Esophagus mucosa (tissue), 1 donor: ENCODE data around the gene AS3MT. TPM values are rescaled to one million over a fixed set of nuclear protein-coding genes. Genes with fewer than 3 reads are reported as not detected.
"Not testable (repeated sequence)": the region's sequence is repeated elsewhere in the genome, so short reads cannot be mapped to it uniquely, and the experiment has no call there.

Experiments used
- ATAC-seq: fragments of 200-7000 bp; cut with Tn5 transposase; one replicate; pipeline ENCODE4 v1.9.1; 2020
- total RNA-seq: library from RNA; stranded (reverse); gene quantifications from one replicate; pipeline ENCODE4 v1.2.4, GENCODE V29; 2023
- donor health status: DM: yes; HTN: yes; CAD: no.

AS3MT gene
- total RNA-seq, 1 donor from 2014 or later: 0.12 TPM

- ATAC-seq: no peak
Measured at GRCh38 chr10:102919992-102920739, 50.9 kb downstream of the AS3MT start.

- no peak for ATAC-seq
Measured at GRCh38 chr10:102923601-102924000, 54.3 kb downstream of the AS3MT start.

DNA sequence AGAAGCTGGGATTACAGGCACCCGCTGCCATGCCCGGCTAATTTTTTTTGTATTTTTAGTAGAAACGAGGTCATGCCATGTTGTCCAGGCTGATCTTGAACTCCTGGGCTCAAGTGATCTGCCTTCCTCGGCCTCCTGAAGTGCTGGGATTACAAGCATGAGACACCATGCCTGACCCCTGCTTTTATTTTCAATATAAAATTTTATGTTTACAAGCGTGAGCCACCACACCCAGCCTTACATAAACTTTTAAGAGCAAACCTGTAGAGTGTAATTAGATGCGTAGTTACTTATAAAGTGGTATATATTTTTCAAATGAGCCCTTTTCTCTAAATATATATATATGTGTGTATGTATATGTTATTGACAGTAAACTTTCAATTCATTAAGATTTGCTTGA is 57.6 kb downstream of the AS3MT start:
- ATAC-seq: no peak

- ATAC-seq: no peak
Measured at GRCh38 chr10:102927311-102928010, 58.2 kb downstream of the AS3MT start.

GRCh38 chr10:102928442-102928841 is 59.2 kb downstream of the AS3MT start:
- not testable (repeated sequence) for ATAC-seq

DNA sequence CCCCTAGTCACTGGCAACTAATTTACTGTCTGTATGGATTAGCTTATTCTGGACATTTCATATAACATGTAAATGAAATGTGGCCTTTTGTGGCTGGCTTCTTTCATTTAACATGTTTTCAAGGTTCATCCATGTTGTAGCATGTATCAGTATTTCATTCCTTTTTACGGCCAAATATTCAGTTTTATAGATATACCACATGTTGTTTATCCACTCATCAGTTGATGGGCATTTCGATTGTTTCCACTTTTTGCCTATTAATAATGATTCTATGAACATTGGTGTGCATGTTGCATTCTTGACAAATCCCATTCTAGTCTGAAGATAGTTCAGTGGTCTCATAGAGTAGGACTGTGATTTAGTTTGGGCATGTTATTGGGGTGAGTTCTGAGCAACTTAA is 61.5 kb downstream of the AS3MT start:
- no peak for ATAC-seq

- ATAC-seq: no peak
Measured at GRCh38 chr10:102931643-102932042, 62.4 kb downstream of the AS3MT start.

DNA sequence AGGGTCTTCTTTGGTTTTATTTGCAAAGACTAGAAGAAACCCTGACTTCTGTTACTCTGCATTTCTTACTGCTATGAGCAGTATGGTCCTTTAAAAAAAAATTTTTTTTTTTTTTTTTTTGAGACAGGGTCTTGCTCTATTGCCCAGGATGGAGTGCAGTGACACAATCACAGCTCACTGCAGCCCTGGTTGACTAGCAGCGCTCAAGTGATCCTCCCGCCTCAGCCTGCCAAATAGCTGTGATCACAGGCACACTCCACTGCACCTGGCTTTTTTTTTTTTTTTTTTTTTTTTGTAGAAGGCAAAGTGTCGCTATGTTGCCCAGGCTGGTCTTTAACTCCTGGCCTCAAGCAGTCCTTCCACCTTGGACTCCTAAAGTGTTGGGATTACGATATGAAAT is 66.2 kb downstream of the AS3MT start:
- ATAC-seq: no peak

DNA sequence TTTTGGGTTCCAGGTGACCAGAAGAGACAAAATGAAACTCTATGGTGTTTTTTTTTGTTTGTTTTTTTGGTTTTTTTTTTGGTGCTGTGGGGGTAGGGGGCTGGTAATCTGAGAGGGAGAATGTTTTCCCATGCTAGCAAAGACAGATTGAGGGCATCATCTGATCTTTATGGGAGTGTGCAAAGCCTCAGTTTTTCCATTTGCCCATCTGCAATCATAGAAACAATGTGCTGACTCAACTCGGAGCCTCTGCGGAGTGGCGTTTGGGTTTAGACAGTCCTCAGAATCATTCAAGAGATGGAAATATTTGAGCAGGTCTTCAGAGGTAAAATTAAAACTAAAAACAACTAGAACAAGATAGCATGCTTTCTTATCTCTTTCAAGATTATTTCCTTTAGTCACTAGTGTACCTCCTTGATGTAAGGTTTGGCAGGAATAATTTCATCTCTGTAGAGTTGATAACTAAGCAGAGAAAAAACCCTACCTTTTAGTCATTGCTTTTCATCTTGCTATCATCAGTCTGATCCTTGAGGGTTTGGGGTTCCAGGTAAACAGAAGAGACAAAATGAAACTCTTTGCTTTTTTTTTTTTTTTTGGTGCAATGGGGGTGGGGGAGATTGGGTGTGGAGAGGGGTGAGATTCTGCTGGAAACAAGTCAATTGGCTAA is 66.8 kb downstream of the AS3MT start:
- no peak for ATAC-seq

- ATAC-seq: no peak
Measured at GRCh38 chr10:102941401-102941800, 72.1 kb downstream of the AS3MT start.

GRCh38 chr10:102945449-102945848 is 76.2 kb downstream of the AS3MT start:
- no peak for ATAC-seq

- no peak for ATAC-seq
Measured at GRCh38 chr10:102945962-102946361, 76.7 kb downstream of the AS3MT start.

DNA sequence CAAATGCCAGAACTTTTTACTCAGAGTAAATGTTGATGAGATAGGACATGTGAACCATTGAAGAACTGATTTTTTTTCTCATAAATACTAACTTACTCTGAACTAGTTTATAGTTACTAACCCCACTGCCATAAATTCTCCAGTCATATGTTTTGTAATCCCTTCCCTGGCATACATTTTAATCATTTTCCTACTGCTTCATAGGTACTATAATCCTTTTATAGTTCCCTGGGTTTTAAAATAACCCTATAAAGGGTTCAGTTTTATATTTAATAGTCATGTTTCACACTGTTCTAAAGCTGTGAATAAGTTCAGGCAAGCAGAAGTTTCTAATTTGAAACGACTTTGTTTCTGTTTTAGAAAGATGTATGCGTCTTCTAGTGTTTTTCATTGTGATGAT is 77.7 kb downstream of the AS3MT start:
- no peak for ATAC-seq

DNA sequence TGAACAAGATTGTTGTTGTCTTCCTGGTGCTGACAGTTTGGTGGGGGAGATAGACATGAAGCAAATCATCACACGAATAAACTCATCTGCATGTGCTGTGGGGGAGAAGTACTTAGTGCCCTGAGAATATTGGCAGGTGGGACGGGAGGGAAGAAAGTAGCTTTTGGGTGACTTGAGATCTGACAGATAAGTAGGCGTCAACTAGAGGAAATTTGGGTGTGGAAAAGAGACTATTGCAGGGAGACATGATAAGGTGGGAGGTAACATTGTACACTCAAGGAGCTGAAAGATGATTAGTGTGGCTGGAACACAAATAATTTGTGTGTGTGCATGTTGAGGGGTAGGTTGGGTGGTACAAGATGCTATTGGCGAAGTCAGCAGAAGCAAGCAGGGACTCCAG is 78.9 kb downstream of the AS3MT start:
- ATAC-seq: no peak

GRCh38 chr10:102948786-102949185 is 79.5 kb downstream of the AS3MT start:
- no peak for ATAC-seq

DNA sequence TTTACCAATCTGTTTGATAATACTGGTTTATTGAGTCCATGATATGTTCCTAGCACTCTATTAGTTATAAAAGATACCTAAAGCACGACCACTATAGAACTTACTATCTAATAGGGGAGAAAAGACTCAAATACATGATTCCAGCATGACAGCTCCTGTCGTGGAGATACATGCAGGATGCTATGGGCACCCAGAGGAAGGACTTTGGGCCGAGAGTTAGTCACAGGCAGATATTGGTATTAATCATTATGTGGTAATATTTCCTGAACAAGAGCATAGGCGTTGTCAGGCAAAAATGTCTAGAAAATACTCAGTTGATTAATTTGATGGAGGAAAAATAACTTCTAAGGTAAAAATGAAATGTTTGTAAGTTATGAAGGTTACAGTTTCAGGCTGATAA is 80.6 kb downstream of the AS3MT start:
- no peak for ATAC-seq

DNA sequence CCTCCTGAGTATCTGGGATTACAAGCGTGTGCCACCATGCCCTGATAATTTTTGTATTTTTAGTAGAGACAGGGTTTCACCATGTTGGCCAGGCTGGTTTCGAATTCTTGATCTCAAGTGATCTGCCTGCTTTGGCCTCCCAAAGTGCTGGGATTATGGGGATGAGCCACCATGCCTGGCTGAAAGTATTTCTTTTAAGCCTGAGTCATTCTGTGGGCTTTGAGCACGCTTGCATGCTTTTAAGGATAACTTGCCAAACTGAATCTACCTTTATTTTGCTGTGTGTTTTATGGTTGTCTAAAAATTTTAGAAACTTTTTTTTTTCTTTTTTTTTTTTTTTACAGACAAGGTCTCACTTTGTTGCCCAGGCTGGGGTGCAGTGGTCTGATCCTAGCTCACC is 82.0 kb downstream of the AS3MT start:
- ATAC-seq: no peak

Other genes with a start within 250 kb of the AS3MT start
- 29.1 TPM for gene TRIM8, start 225.0 kb upstream of the AS3MT start, total RNA-seq
- gene ARL3, start 155.1 kb upstream of the AS3MT start, total RNA-seq: 3.3 TPM
- gene SFXN2, start 154.8 kb upstream of the AS3MT start, total RNA-seq: 10.6 TPM
- 19.6 TPM for gene WBP1L, start 125.5 kb upstream of the AS3MT start, total RNA-seq
- gene CYP17A1, start 32.1 kb upstream of the AS3MT start, total RNA-seq: 0.76 TPM
- 8.0 TPM for gene BORCS7, start 15.2 kb upstream of the AS3MT start, total RNA-seq
- 2.3 TPM for gene CNNM2, start 48.8 kb downstream of the AS3MT start, total RNA-seq